HEK293T (cell line): Measurements from ENCODE around the gene MED10.

Experiments used
- ARNT ChIP-seq: fragments of 450-650 bp; IDR thresholded peaks from 2 replicates; pipeline ENCODE4 v1.6.1; 2017; ENCODE audit warnings: mild to moderate bottlenecking
- FOXM1 ChIP-seq: fragments of 450-650 bp; IDR thresholded peaks from 2 replicates; pipeline ENCODE4 v1.6.1; 2017; ENCODE audit warnings: mild to moderate bottlenecking, borderline replicate concordance
- SP1 ChIP-seq: fragments of 450-650 bp; IDR thresholded peaks from 2 replicates; pipeline ENCODE4 v1.6.1; 2017
- SUZ12 ChIP-seq: fragments of 450-650 bp; IDR thresholded peaks from 2 replicates; pipeline ENCODE4 v1.6.1; 2016; ENCODE audit warnings: mild to moderate bottlenecking

DNA sequence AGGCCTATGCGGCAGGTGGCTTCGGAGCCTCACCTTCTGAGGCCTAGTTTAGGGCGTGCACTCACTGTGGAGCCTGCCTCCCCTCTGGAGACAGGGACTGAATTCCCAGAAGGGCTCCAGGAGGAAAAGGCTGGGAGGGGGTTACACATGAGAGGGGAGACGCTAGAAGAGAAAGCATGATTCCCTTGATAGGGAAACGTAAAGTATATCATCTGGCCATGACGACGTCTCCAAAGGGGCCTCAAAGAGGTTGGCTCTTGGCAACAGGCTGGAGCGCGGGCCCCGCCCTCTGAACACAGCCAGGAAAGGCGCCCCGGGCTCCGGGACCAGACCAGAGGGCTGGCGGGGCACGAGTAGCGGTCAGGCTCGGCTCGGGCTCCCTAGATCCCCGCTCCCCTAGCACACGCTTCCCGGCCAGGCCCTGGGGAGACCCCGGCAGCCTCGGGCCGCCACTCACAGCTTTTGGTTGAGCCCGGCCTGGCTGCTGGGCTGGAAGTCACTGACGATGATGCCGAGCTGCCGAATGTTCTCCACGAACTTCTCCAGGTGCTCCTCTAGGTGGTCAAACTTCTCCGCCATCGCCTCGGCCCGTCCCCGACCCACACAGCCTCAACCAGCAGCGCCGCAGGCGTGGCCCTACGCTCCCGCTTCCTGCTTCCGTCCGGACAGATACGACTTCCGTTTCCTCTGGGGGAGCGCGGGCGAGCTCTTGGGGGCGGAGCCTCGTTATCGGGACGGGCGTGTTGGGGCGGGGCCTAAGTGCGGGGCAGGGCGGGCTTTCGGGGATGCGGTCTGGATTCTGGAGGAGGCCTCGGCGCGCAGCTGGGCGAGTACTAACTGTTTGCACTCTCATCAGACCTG, at the start of gene MED10:
- TF ChIP-seq FOXM1 (no peak), SP1 (no peak), ARNT (no peak), SUZ12 (no peak)
